T47D (cell line): ENCODE data around the gene FAM177B.
A peak's percentile ranks its signal among the peaks of the same experiment; 100 is the strongest.

Experiments
- DNase-seq, 2 experiments: peaks; one replicate each; pipeline versions ENCODE4 v3.0.0 to v3.0.0-alpha.2; 2011 to 2012; ENCODE audit warnings: low read depth in 1 of 2, low spot score in 1 of 2
- JUND ChIP-seq: IDR thresholded peaks from 2 replicates; pipeline ENCODE4 v1.6.1; 2012; ENCODE audit warnings: low read depth
- in situ Hi-C: cut with HindIII; loops from 2 replicates; pipeline ENCODE4 v1.10.0; 2016; ENCODE audit warnings: low sequenced_read_pairs, low pct_unique_long_range_greater_than_20kb

The FAM177B gene

GRCh38 chr1:222777977-222778376 lies 41.0 kb downstream of the FAM177B start:
- DNase-seq, result no peak
- in situ Hi-C loops, result no loop called here

GRCh38 chr1:222781251-222781650 lies 44.2 kb downstream of the FAM177B start:
- in situ Hi-C loops, result no loop called here
- no peak for TF ChIP-seq JUND
- no peak for DNase-seq

More at GRCh38 chr1:222777977-222778376, 41.0 kb downstream of the FAM177B start:
- TF ChIP-seq JUND, result no peak

DNA sequence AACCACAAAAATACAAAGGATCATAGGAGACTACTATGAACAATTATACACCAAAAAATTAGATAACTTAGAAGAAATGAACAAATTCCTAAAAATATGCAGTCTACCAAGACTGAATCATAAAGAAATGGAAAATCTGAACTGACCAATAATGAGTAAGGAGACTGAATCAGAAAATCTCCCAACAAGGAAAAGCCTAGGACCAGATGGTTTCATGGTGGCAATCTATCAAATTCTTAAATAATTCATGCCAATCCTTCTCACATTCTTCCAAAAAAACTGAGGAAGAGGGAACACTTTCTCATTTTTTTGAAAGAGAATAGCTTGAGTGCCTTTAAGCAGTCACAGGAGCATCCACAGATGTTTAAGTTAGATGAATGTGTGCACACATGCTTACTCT lies 46.0 kb downstream of the FAM177B start:
- TF ChIP-seq JUND, result no peak
- in situ Hi-C loops, result no loop called here
- DNase-seq, result no peak

- TF ChIP-seq JUND, result no peak
- DNase-seq, result no peak
- in situ Hi-C loops, result no loop called here
These were observed 47.4 kb downstream of the FAM177B start for GRCh38 chr1:222784371-222784770.

DNA sequence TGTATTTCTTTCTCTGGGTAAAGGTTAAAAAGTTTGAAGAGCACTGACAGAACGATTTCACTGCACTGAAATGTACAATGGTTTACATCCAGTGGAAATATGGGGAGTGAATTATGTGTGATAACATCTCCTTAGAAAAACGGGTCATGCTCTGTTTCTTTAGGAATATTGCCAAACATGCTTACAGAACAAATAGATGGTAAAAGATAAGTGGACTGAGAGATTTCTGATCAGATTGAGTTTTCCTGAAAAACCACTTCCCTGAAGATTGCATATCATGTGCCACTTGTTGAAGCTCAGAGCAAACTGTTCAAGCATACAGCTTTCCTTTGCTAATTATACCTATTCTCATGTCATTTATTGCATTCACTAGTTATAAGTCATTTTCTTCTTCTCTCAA lies 47.9 kb downstream of the FAM177B start:
- in situ Hi-C loops, result no loop called here
- DNase-seq, result peak in 1 of 2 experiments; percentile 54
- peak; percentile 61 for TF ChIP-seq JUND

DNA sequence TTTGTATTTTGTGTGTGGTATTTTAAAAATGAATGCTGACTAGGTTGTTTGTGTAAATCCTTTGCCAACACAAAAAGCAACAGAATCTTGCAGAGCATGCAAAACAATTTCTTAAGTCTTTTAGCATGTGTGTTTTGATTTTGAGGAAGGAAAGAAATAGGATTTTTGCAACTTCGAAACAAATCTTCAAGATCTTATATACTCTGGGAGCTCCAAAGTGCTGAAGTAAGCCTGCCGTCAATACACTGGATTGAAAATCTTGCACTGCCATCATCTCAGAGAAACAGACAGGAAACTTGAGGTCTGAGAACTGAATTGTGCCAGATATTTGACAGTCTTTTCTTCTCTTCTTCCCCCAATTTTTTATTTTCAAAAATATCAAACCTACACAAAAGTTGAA lies 48.5 kb downstream of the FAM177B start:
- in situ Hi-C loops, result no loop called here
- no peak for TF ChIP-seq JUND
- no peak for DNase-seq

DNA sequence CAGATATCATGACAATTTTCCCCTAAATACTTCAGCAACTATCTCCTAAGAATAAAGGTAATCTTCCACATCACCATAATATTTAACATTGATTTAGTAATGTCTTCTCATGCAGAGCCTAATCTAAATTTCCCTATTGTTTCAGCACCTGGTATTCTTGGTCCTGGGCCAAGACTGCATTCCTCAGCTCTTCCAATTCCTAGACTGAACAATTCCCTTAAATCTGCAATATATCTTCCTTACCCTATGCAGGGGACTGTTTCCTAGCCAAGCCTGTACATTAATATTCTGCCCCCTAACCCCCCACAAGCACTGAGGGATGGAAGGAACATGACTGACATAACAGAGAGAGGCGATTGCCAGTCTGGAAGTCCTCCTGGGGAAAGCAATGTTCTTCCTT lies 49.1 kb downstream of the FAM177B start:
- in situ Hi-C loops, result no loop called here
- DNase-seq, result peak in 1 of 2 experiments; percentile 39
- TF ChIP-seq JUND, result no peak

DNA sequence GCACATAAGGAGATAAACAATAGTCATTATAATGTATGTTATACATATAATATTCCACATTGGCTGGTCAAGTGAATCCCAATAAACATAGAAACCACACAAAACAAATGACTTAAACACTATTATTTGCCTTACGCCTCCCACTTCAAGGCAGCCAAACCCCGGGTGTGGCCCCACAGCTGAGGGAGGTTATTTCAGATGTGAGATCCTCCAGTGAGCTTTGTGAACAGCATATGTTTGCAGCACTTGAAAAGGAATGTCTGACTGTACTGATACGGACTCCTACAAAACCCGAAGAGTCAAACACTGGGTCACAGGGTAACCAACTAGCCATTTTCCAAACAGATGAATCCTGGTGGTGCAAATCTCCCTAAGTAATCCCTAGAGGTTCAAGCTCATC lies 50.7 kb downstream of the FAM177B start:
- TF ChIP-seq JUND, result no peak
- in situ Hi-C loops, result no loop called here
- no peak for DNase-seq

GRCh38 chr1:222788402-222789156 lies 51.6 kb downstream of the FAM177B start:
- no peak for TF ChIP-seq JUND
- DNase-seq, result no peak
- in situ Hi-C loops, result no loop called here

DNA sequence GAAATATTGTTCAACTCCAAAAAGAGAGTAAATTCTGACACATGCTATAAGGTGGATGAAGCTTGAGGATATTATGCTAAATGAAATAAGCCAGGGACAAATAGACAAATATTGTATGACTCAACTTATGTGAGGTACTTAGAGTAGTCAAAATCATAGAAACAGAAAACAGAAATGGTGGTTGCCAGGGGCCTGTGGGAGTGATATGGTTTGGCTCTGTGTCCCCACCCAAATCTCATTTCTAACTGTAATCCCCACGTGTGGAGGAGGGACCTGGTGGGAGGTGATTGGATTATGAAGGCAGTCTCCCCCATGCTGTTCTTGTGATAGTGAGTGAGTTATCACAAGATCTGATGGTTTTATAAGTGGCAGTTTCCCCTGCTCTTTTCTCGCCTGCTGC lies 53.1 kb downstream of the FAM177B start:
- DNase-seq, result no peak
- TF ChIP-seq JUND, result no peak
- in situ Hi-C loops, result no loop called here

GRCh38 chr1:222790520-222790919 lies 53.5 kb downstream of the FAM177B start:
- TF ChIP-seq JUND, result no peak
- in situ Hi-C loops, result no loop called here
- no peak for DNase-seq

- no peak for DNase-seq
- in situ Hi-C loops, result no loop called here
- no peak for TF ChIP-seq JUND
These were observed 54.2 kb downstream of the FAM177B start for GRCh38 chr1:222791006-222791710.

GRCh38 chr1:222792744-222793143 lies 55.7 kb downstream of the FAM177B start:
- in situ Hi-C loops, result no loop called here
- TF ChIP-seq JUND, result no peak
- no peak for DNase-seq
